OCI-LY7 (cell line): ENCODE data around the gene DDRGK1.

Source experiments
- EZH2phosphoT487 ChIP-seq: fragments of 200-600 bp; sonication (generic); IDR thresholded peaks from 2 replicates; pipeline ENCODE4 v1.6.1; 2018; ENCODE audit warnings: low read depth, borderline replicate concordance, mild to moderate bottlenecking, mixed run types, antibody characterized with exemption, low read length, moderate library complexity, mixed read lengths
- TF ChIP-seq, protein P1 (sequence below): fragments of 200-600 bp; sonication (generic); conservative IDR thresholded peaks from 2 replicates; pipeline ENCODE4 v1.5.1; 2014; ENCODE audit warnings: mild to moderate bottlenecking, antibody characterized with exemption, low read length, moderate library complexity, mixed read lengths

DNA sequence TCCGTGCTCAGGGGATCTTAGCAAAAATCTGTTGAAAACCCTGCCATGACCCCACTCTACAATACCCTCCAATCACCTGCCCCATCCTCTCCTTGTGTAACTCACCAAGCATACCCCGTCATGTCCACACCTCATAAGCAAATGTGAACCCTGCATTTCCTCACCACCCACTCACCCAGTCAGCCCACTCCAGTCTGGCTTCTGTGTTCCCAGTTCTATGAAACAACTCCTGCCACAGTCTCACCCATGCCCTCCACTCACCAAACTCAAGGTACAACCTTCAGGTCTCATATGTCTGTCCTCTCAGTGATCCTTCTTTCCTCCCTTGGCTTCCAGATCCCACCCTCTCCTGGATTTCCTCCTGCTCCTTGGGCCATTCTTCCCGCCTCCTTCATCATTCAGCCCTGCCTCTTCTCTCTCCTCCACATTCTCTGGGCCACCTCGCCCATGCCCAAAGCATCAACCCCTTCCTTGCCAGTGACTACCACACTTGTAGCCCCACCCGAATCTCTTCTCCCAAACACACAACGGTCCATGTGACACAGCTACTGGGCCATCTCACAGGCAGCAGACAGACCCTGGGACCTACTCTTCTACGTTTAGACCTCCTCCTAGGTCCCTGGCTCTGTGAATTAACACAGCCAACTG lies 8.8 kb downstream of the DDRGK1 start:
- TF ChIP-seq, protein P1, sequence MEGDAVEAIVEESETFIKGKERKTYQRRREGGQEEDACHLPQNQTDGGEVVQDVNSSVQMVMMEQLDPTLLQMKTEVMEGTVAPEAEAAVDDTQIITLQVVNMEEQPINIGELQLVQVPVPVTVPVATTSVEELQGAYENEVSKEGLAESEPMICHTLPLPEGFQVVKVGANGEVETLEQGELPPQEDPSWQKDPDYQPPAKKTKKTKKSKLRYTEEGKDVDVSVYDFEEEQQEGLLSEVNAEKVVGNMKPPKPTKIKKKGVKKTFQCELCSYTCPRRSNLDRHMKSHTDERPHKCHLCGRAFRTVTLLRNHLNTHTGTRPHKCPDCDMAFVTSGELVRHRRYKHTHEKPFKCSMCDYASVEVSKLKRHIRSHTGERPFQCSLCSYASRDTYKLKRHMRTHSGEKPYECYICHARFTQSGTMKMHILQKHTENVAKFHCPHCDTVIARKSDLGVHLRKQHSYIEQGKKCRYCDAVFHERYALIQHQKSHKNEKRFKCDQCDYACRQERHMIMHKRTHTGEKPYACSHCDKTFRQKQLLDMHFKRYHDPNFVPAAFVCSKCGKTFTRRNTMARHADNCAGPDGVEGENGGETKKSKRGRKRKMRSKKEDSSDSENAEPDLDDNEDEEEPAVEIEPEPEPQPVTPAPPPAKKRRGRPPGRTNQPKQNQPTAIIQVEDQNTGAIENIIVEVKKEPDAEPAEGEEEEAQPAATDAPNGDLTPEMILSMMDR = no peak
- TF ChIP-seq EZH2phosphoT487 = no peak
